ENCODE results near the gene STON2.

- TF ChIP-seq ESRRG (CRISPR knock-in tag; IDR thresholded peaks at IDR 0.05): no peak
- TF ChIP-seq PPARA (CRISPR knock-in tag; IDR thresholded peaks at IDR 0.05; ENCODE audit: borderline replicate concordance): no peak
- TF ChIP-seq POU6F1 (CRISPR knock-in tag; IDR thresholded peaks at IDR 0.05; ENCODE audit: borderline replicate concordance, low read depth): no peak
- TF ChIP-seq ZFP30 (CRISPR knock-in tag; IDR thresholded peaks at IDR 0.05): no peak
Measured at GRCh38 chr14:81260732-81261131, 139.4 kb downstream of the STON2 start.

Measured in SK-N-SH treated with all-trans-retinoic acid at 6 μM for 48 hours (cell line).